ENCODE measurements around the gene ENTPD8.

The ENTPD8 gene

DNA sequence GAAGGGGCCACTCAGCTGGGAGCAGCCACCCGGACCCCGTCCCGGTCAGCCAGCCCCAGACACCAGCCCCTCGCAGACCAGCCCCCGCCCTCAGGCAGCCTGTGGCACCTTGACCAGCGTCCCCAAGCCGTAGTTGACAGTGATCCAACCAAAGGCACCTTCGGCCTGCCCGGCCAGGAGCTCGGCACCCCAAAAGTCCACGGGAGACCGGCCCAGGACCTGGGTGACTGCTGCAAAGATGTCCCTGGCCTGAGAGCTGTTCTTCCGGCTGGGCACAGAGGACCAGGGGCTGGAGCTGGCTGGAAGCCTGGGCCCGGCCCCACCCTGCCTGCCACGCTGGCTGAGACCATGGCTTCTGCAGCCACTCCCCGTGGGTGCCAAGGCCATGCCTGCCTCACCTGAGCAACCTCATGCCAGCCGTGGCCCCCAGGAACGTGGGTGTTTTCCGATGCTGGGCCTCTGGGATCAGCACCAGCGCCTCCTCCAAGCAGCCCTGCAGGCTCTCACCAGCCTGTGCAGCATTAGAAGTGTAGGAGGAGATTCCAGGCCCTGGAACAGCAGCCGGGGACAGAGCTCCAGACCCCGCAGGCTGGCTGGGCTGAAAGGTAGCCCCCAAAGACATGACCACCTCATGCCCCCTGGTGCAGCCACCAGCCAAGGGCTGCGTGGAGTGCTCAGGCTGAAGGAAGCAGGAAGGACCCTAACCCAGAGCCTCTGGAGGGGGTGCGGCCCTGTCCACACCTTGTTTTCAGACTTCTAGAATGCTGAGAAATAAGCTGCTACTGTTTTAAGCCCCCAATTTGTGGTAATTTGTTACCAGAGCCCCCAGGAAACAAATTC lies 4.2 kb downstream of the ENTPD8 start:
- Histone ChIP-seq H3K27me3 (ENCODE audit: insufficient read depth, poor library complexity, severe bottlenecking) (no peaks in the 10 kb centered on the region), H3K27ac (replicated peaks) (no peak overlapping the region), H3K4me3 (replicated peaks; ENCODE audit: insufficient read depth, low read length) (no peak overlapping the region)
- no peak for DNase-seq (ENCODE audit: low read depth in 1 of 2, low spot score in 1 of 2)
- TF ChIP-seq POLR2AphosphoS5 (IDR thresholded peaks at IDR 0.05; ENCODE audit: low read depth) (no peak), SPI1 (IDR thresholded peaks at IDR 0.05; ENCODE audit: borderline replicate concordance, low read depth) (no peak), GABPA (IDR thresholded peaks at IDR 0.05; ENCODE audit: low read depth) (no peak)
- TF ChIP-seq, protein P1, sequence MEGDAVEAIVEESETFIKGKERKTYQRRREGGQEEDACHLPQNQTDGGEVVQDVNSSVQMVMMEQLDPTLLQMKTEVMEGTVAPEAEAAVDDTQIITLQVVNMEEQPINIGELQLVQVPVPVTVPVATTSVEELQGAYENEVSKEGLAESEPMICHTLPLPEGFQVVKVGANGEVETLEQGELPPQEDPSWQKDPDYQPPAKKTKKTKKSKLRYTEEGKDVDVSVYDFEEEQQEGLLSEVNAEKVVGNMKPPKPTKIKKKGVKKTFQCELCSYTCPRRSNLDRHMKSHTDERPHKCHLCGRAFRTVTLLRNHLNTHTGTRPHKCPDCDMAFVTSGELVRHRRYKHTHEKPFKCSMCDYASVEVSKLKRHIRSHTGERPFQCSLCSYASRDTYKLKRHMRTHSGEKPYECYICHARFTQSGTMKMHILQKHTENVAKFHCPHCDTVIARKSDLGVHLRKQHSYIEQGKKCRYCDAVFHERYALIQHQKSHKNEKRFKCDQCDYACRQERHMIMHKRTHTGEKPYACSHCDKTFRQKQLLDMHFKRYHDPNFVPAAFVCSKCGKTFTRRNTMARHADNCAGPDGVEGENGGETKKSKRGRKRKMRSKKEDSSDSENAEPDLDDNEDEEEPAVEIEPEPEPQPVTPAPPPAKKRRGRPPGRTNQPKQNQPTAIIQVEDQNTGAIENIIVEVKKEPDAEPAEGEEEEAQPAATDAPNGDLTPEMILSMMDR (IDR thresholded peaks at IDR 0.05; ENCODE audit: insufficient read depth, low read length): no peak

DNA sequence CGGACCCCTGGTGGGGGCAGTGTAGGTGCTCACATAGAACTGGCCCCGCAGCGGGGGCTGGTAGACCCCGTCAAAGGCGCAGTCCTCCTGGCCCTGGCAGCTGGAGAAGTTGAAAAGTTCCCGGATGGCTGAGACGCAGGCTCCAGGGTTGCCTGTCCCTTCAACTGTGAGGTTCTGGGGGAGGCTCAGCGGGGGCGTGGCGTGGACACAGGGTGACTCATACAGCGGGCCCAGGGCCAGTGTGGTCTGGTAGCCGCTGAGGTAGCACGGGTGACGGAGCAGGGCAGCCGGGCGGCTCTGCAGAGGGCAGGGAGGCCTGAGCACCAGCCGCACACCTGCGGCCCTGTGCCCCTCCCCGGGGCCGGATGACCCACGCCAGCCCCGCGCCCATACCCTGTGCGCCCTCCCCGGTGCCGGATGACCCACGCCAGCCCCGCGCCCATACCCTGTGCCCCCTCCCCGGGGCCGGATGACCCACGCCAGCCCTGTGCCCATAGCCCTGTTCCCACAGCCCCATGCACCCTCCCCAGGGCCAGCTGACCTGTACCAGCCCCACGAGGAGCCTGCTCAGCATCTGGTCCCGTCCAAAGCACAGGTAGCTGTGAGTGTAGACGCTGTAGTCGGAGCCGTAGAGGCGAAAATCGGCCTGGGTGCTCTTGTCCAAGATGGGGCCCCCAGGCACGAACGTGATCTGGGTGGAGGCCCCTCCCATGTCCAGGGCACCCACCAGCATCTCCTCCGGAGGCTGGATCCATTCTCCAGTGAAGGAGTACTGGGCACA lies 5.0 kb downstream of the ENTPD8 start:
- no peaks in the 10 kb centered on the region for H3K27me3 ChIP-seq (ENCODE audit: insufficient read depth, poor library complexity, severe bottlenecking)
- TF ChIP-seq GABPA (IDR thresholded peaks at IDR 0.05; ENCODE audit: low read depth) (no peak), SPI1 (IDR thresholded peaks at IDR 0.05; ENCODE audit: borderline replicate concordance, low read depth) (no peak), POLR2AphosphoS5 (IDR thresholded peaks at IDR 0.05; ENCODE audit: low read depth) (no peak)
- TF ChIP-seq, protein P1 (IDR thresholded peaks at IDR 0.05; ENCODE audit: insufficient read depth, low read length): no peak
- no peak overlapping the region for H3K27ac ChIP-seq (replicated peaks)

DNA sequence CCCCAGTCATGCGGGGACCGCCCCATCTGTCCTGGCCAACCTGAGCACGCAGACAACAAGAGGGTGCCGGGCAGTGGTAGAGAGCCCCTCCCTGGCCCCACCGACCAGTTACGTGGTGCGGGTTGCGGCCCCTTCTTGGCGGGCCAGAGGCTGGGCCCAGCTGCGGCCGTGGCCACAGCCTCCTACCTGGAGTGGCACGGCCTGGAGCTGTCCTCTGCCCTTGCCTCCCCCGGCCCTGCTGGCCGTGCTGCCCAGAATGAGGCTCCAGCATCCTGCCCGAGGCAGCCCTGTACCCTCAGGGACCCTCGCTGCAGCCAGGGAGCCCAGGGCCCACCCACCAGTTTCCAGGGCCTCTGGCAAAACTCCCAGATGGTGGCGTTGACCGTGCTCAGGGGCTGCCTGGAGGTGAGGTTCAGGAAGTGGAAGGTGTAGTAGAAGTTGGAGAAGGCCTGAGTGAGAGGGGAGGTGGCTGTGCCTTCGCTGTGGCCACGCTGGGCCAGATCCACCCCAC lies 5.7 kb downstream of the ENTPD8 start:
- no peak overlapping the region for H3K27ac ChIP-seq (replicated peaks)

More for the DNA sequence above, 5.0 kb downstream of the ENTPD8 start:
- H3K4me3 ChIP-seq (replicated peaks; ENCODE audit: insufficient read depth, low read length): no peak overlapping the region
- DNase-seq (ENCODE audit: low read depth in 1 of 2, low spot score in 1 of 2): no peak

More for the DNA sequence above, 5.7 kb downstream of the ENTPD8 start:
- DNase-seq (ENCODE audit: low read depth in 1 of 2, low spot score in 1 of 2): no peak
- TF ChIP-seq GABPA (IDR thresholded peaks at IDR 0.05; ENCODE audit: low read depth) (no peak), POLR2AphosphoS5 (IDR thresholded peaks at IDR 0.05; ENCODE audit: low read depth) (no peak), SPI1 (IDR thresholded peaks at IDR 0.05; ENCODE audit: borderline replicate concordance, low read depth) (no peak)
- TF ChIP-seq, protein P2, sequence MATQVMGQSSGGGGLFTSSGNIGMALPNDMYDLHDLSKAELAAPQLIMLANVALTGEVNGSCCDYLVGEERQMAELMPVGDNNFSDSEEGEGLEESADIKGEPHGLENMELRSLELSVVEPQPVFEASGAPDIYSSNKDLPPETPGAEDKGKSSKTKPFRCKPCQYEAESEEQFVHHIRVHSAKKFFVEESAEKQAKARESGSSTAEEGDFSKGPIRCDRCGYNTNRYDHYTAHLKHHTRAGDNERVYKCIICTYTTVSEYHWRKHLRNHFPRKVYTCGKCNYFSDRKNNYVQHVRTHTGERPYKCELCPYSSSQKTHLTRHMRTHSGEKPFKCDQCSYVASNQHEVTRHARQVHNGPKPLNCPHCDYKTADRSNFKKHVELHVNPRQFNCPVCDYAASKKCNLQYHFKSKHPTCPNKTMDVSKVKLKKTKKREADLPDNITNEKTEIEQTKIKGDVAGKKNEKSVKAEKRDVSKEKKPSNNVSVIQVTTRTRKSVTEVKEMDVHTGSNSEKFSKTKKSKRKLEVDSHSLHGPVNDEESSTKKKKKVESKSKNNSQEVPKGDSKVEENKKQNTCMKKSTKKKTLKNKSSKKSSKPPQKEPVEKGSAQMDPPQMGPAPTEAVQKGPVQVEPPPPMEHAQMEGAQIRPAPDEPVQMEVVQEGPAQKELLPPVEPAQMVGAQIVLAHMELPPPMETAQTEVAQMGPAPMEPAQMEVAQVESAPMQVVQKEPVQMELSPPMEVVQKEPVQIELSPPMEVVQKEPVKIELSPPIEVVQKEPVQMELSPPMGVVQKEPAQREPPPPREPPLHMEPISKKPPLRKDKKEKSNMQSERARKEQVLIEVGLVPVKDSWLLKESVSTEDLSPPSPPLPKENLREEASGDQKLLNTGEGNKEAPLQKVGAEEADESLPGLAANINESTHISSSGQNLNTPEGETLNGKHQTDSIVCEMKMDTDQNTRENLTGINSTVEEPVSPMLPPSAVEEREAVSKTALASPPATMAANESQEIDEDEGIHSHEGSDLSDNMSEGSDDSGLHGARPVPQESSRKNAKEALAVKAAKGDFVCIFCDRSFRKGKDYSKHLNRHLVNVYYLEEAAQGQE (IDR thresholded peaks at IDR 0.05; ENCODE audit: insufficient replicate concordance, low read depth): no peak
- TF ChIP-seq, protein P1 (IDR thresholded peaks at IDR 0.05; ENCODE audit: insufficient read depth, low read length): no peak
- Histone ChIP-seq H3K27me3 (ENCODE audit: insufficient read depth, poor library complexity, severe bottlenecking) (no peaks in the 10 kb centered on the region), H3K4me3 (replicated peaks; ENCODE audit: insufficient read depth, low read length) (no peak overlapping the region)
